ENCODE results near the gene NDUFS4.
A peak's percentile ranks its signal among the peaks of the same experiment; 100 is the strongest.
"Not testable (repeated sequence)": the region's sequence is repeated elsewhere in the genome, so short reads cannot be mapped to it uniquely, and the experiment has no call there.

NDUFS4 gene

DNA sequence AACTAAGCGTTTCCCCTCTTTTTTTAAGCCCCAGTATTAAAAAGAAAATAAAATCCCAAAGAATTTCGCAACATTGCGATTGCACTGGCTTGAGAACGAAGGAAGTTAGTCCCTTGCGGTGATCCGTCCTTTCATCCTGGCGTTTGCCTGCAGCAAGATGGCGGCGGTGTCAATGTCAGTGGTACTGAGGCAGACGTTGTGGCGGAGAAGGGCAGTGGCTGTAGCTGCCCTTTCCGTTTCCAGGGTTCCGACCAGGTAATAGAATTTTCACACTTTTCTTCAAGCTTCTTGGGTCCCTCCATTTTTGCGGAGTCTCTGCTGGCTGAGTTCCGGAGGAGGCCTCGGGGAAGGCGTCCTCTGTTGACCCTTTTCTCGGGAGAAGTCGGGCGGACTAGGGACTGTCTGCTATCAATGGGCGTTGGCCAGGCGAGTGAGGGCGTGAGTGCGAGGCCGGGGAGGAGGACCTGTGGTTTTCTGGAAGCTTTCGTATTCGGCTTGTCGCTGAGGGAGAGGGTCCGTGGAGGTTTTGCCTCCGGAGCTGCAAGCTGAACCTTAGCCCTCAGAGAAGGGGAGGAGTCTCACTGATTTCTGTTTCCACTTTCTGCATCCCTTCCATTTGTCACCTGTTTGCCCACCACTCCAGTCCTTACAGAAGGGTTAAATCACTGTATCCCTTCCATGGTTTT lies at the start of gene NDUFS4:
Gene NDUFS4, plus strand, starts transcription at position 134 of the 686 bp plus-strand sequence. Its CDS starts 24 bp downstream, at position 158.
- no peaks in the 10 kb centered on the region for H3K9me3 ChIP-seq (ENCODE audit: control insufficient read depth, insufficient read depth, low read length)
- peak within 1 kb of the TSS; percentile 95 for H3K9ac ChIP-seq (ENCODE audit: low read depth, low read length)
- no peaks in the 10 kb centered on the region for H3K36me3 ChIP-seq (ENCODE audit: insufficient read depth, low read length)
- no peaks in the 10 kb centered on the region for H3K4me1 ChIP-seq (ENCODE audit: insufficient read depth, low read length)

- no peaks in the 10 kb centered on the region for H3K4me1 ChIP-seq (ENCODE audit: insufficient read depth, low read length)
Observed at GRCh38 chr5:53512539-53512938, 47.9 kb upstream of the NDUFS4 start.

DNA sequence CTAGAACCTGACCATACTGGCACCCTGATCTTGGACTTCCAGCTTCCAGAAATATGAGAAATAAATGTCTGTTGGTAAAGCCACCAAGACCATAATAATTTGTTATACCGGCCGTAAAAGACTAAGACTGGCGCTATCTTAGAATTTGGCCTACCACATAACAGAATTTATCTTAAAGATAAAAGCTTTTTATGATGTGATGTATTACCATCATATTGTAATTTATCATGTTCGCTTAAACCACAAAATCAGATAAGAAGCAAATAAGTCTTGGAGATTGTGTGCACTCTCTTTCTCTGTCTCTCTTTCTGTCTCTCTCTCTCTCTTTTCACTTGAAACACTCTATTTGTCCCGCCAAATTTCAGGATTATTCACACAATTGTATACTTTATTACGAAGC lies 44.5 kb upstream of the NDUFS4 start:
- no peaks in the 10 kb centered on the region; the same call in 1 of the 2 replicates for H3K9me3 ChIP-seq (ENCODE audit: control insufficient read depth, insufficient read depth, low read length)
- H3K4me1 ChIP-seq (ENCODE audit: insufficient read depth, low read length): no peaks in the 10 kb centered on the region
- no peak overlapping the region for H3K9ac ChIP-seq (ENCODE audit: low read depth, low read length)
- H3K36me3 ChIP-seq (ENCODE audit: insufficient read depth, low read length): no peaks in the 10 kb centered on the region

More at GRCh38 chr5:53512539-53512938, 47.9 kb upstream of the NDUFS4 start:
- H3K9ac ChIP-seq (ENCODE audit: low read depth, low read length): no peak overlapping the region
- H3K36me3 ChIP-seq (ENCODE audit: insufficient read depth, low read length): no peaks in the 10 kb centered on the region
- H3K9me3 ChIP-seq (ENCODE audit: control insufficient read depth, insufficient read depth, low read length): peaks cover 4% of the 10 kb centered on the region; the same call in 1 of the 2 replicates

DNA sequence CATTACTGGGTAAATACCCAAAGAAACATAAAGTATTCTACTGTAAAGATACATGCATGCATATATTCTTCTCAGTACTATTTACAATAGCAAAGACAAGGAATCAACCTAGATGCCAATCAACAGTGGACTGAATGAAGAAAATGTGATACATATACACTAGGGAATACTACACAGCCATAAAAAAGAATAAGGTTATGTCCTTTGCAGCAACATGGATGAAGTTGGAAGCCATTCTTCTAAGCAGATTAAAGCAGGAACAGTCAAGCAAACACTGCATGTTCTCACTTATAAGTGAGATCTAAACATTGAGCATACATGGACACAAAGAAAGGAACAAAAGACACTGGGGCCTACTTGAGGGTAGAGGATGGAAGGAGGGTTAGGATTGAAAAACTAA lies 39.6 kb upstream of the NDUFS4 start:
- H3K36me3 ChIP-seq (ENCODE audit: insufficient read depth, low read length): no peaks in the 10 kb centered on the region
- no peaks in the 10 kb centered on the region; the same call in 1 of the 2 replicates for H3K9me3 ChIP-seq (ENCODE audit: control insufficient read depth, insufficient read depth, low read length)
- no peaks in the 10 kb centered on the region for H3K4me1 ChIP-seq (ENCODE audit: insufficient read depth, low read length)
- H3K9ac ChIP-seq (ENCODE audit: low read depth, low read length): no peak overlapping the region

GRCh38 chr5:53537711-53538110 lies 22.7 kb upstream of the NDUFS4 start:
- Histone ChIP-seq H3K9me3 (ENCODE audit: control insufficient read depth, insufficient read depth, low read length) (no peaks in the 10 kb centered on the region), H3K36me3 (ENCODE audit: insufficient read depth, low read length) (no peaks in the 10 kb centered on the region), H3K4me1 (ENCODE audit: insufficient read depth, low read length) (no peaks in the 10 kb centered on the region), H3K9ac (ENCODE audit: low read depth, low read length) (no peak overlapping the region)

DNA sequence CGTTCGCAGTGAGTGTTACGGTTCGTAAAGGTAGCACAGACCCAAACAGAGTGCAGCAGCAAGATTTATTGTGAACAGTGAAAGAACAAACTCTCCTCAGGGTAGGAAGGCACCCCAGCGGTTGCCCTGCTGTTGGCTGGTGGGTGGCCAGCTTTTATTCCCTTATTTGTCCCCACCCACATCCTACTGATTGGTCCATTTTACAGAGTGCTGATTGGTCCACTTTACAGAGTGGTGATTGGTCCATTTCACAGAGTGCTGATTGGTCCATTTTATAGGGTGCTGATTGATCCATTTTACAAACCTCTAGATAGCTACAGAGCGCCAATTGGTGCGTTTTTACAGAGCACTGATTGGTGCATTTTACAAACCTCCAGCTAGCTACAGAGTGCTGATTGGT lies 19.7 kb upstream of the NDUFS4 start:
- not testable (repeated sequence) for H3K36me3 ChIP-seq (ENCODE audit: insufficient read depth, low read length); H3K9ac ChIP-seq (ENCODE audit: low read depth, low read length); H3K9me3 ChIP-seq (ENCODE audit: control insufficient read depth, insufficient read depth, low read length)
- peaks cover 24% of the 10 kb centered on the region for H3K4me1 ChIP-seq (ENCODE audit: insufficient read depth, low read length)

- Histone ChIP-seq H3K9me3 (ENCODE audit: control insufficient read depth, insufficient read depth, low read length) (no peaks in the 10 kb centered on the region), H3K9ac (ENCODE audit: low read depth, low read length) (no peak overlapping the region), H3K36me3 (ENCODE audit: insufficient read depth, low read length) (no peaks in the 10 kb centered on the region), H3K4me1 (ENCODE audit: insufficient read depth, low read length) (peaks cover 32% of the 10 kb centered on the region)
Observed at GRCh38 chr5:53541859-53542258, 18.6 kb upstream of the NDUFS4 start.

- peaks cover 34% of the 10 kb centered on the region for H3K4me1 ChIP-seq (ENCODE audit: insufficient read depth, low read length)
- H3K9ac ChIP-seq (ENCODE audit: low read depth, low read length): no peak overlapping the region
- no peaks in the 10 kb centered on the region for H3K36me3 ChIP-seq (ENCODE audit: insufficient read depth, low read length)
- no peaks in the 10 kb centered on the region for H3K9me3 ChIP-seq (ENCODE audit: control insufficient read depth, insufficient read depth, low read length)
Observed at GRCh38 chr5:53542926-53543325, 17.5 kb upstream of the NDUFS4 start.

DNA sequence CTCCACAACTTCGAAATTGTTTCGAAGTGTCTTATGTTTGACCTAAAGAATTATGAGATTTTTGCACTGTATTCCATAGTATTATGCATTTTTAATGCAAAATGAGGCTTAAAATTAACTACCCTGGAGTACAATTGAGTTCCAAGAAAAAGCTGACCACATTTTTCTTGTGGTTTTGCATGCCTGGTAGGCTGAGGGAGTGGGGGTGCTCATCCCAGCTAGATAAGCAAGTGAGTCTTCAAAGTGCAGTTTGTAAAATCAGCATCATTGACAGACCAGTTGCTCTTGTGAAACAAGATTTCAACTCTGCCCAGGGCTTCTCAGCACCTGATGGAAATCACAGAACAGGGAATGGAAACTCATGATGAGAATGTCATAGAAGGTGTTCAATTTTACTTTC lies 17.0 kb upstream of the NDUFS4 start:
- peaks cover 34% of the 10 kb centered on the region for H3K4me1 ChIP-seq (ENCODE audit: insufficient read depth, low read length)
- H3K9ac ChIP-seq (ENCODE audit: low read depth, low read length): no peak overlapping the region
- H3K9me3 ChIP-seq (ENCODE audit: control insufficient read depth, insufficient read depth, low read length): no peaks in the 10 kb centered on the region
- no peaks in the 10 kb centered on the region for H3K36me3 ChIP-seq (ENCODE audit: insufficient read depth, low read length)

DNA sequence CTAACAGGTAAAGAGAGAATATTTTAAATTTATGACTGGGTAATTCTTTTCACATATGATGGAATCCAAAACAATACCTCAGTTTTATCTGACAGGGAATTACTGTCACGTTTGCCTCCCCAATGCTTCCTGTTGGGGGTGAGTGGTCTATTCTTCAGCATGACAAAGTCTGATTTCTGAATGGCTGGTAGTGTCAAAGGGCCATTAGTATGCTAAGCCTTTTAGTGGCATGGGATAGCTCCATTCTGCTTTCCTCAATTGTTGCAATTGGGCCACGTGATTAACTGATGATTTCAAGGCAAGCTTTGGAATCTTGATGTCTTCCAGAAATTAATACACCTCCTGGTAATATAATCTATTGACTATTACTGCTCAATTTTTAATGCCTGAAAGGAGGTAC lies 14.7 kb upstream of the NDUFS4 start:
- no peaks in the 10 kb centered on the region for H3K36me3 ChIP-seq (ENCODE audit: insufficient read depth, low read length)
- no peak overlapping the region for H3K9ac ChIP-seq (ENCODE audit: low read depth, low read length)
- peaks cover 34% of the 10 kb centered on the region for H3K4me1 ChIP-seq (ENCODE audit: insufficient read depth, low read length)
- no peaks in the 10 kb centered on the region for H3K9me3 ChIP-seq (ENCODE audit: control insufficient read depth, insufficient read depth, low read length)

DNA sequence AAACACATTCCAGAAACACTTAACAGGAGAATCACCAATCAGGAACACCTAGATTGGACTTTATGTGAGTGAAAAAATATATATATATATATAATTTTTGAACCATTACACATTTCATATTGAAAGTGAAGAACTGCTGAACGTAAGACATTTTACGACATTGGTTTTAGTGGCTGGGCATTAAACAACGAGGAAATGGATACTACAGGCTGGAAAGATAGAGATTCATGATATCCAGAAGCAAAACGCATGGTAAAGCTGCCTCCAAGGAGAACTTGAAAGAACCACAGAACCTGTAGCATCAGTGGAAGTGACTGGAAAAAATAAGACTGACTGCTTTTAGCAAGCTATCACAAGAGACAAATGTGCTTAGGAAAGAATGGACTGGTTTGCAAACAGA lies 13.2 kb upstream of the NDUFS4 start:
- H3K9ac ChIP-seq (ENCODE audit: low read depth, low read length): no peak overlapping the region; the same call in 1 of the 2 replicates
- H3K4me1 ChIP-seq (ENCODE audit: insufficient read depth, low read length): peaks cover 34% of the 10 kb centered on the region
- H3K36me3 ChIP-seq (ENCODE audit: insufficient read depth, low read length): no peaks in the 10 kb centered on the region
- no peaks in the 10 kb centered on the region for H3K9me3 ChIP-seq (ENCODE audit: control insufficient read depth, insufficient read depth, low read length)

GRCh38 chr5:53548501-53548900 lies 11.9 kb upstream of the NDUFS4 start:
- not testable (repeated sequence) for H3K36me3 ChIP-seq (ENCODE audit: insufficient read depth, low read length); H3K9me3 ChIP-seq (ENCODE audit: control insufficient read depth, insufficient read depth, low read length); H3K9ac ChIP-seq (ENCODE audit: low read depth, low read length)
- H3K4me1 ChIP-seq (ENCODE audit: insufficient read depth, low read length): peaks cover 27% of the 10 kb centered on the region

GRCh38 chr5:53549792-53550191 lies 10.6 kb upstream of the NDUFS4 start:
- H3K9ac ChIP-seq (ENCODE audit: low read depth, low read length): no peak overlapping the region
- no peaks in the 10 kb centered on the region for H3K9me3 ChIP-seq (ENCODE audit: control insufficient read depth, insufficient read depth, low read length)
- H3K36me3 ChIP-seq (ENCODE audit: insufficient read depth, low read length): no peaks in the 10 kb centered on the region
- peaks cover 15% of the 10 kb centered on the region for H3K4me1 ChIP-seq (ENCODE audit: insufficient read depth, low read length)

DNA sequence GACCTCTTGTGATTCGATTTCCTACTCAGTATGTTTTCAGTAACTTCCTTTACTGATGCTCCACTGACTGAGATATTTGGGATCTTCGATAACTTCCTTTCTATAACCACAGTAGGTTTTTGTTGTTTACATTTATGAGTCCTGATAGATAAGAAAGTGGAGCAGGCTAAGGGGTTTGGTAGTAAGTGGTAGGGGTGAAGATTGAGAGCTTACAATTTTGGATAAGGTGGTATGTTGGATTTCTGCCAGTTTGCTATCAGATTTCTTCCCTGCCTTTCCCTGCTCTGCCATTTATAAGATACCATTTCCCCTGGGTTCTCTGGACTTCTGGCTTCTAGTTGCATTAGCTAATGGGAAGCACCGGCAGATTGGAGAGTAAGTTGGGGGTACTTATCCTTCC lies 7.9 kb upstream of the NDUFS4 start:
- Histone ChIP-seq H3K4me1 (ENCODE audit: insufficient read depth, low read length) (no peaks in the 10 kb centered on the region; the same call in 1 of the 2 replicates), H3K9me3 (ENCODE audit: control insufficient read depth, insufficient read depth, low read length) (no peaks in the 10 kb centered on the region), H3K9ac (ENCODE audit: low read depth, low read length) (no peak overlapping the region), H3K36me3 (ENCODE audit: insufficient read depth, low read length) (no peaks in the 10 kb centered on the region)

DNA sequence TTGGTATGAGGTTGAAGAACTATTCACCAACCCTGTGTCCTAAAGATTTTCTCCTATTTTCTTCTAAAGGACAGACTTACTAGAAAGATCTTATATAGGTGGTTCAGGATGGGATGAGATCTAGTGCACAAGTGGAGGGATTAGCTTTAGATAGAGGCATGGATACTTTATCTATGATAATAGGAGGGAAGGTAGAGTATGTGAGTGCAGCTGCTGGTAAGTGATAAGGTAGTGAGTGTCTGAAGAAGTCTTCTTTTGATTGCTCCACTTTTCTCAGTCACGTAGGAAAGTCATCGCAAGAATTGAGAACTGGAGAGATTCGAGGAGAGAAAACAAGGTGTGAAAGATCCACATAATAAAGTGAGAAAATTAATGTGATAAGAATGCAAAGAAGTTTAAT lies 6.0 kb upstream of the NDUFS4 start:
- no peak overlapping the region for H3K9ac ChIP-seq (ENCODE audit: low read depth, low read length)
- no peaks in the 10 kb centered on the region for H3K4me1 ChIP-seq (ENCODE audit: insufficient read depth, low read length)
- no peaks in the 10 kb centered on the region for H3K36me3 ChIP-seq (ENCODE audit: insufficient read depth, low read length)
- no peaks in the 10 kb centered on the region for H3K9me3 ChIP-seq (ENCODE audit: control insufficient read depth, insufficient read depth, low read length)

Data from ES-I3 (cell line).